Parathyroid adenoma (tissue), 2 donors: ENCODE measurements around the gene YIPF6.
"Not testable (repeated sequence)": the region's sequence is repeated elsewhere in the genome, so short reads cannot be mapped to it uniquely, and the experiment has no call there.

ENCODE experiments used
- H2AFZ ChIP-seq: fragments of 300-600 bp; sonication (generic); one replicate; pipeline ENCODE4 v1.7.0; 2017; ENCODE audit warnings: antibody characterized with exemption, mild to moderate bottlenecking
- H3K27ac ChIP-seq: fragments of 300-600 bp; sonication (generic); one replicate; pipeline ENCODE4 v1.7.0; 2017
- H3K27me3 ChIP-seq: fragments of 300-600 bp; sonication (generic); one replicate; pipeline ENCODE4 v1.7.0; 2017; ENCODE audit warnings: low read length; ENCODE audit not compliant: control insufficient read depth, insufficient read depth
- H3K36me3 ChIP-seq: fragments of 300-600 bp; sonication (generic); one replicate; pipeline ENCODE4 v1.7.0; 2017; ENCODE audit warnings: low read length; ENCODE audit not compliant: control insufficient read depth, insufficient read depth
- H3K4me1 ChIP-seq: fragments of 300-600 bp; sonication (generic); one replicate; pipeline ENCODE4 v1.7.0; 2017; ENCODE audit warnings: control low read depth
- H3K4me2 ChIP-seq: fragments of 300-600 bp; sonication (generic); one replicate; pipeline ENCODE4 v1.7.0; 2017; ENCODE audit warnings: low read length
- H3K4me3 ChIP-seq: fragments of 300-600 bp; sonication (generic); one replicate; pipeline ENCODE4 v1.7.0; 2017; ENCODE audit warnings: low read depth, low read length
- H3K79me2 ChIP-seq: fragments of 300-600 bp; sonication (generic); one replicate; pipeline ENCODE4 v1.7.0; 2017; ENCODE audit warnings: control low read depth
- H3K9ac ChIP-seq: fragments of 300-600 bp; sonication (generic); one replicate; pipeline ENCODE4 v1.7.0; 2017; ENCODE audit warnings: mild to moderate bottlenecking
- H3K9me3 ChIP-seq: fragments of 300-600 bp; sonication (generic); one replicate; pipeline ENCODE4 v1.7.0; 2017; ENCODE audit warnings: low read length; ENCODE audit not compliant: control insufficient read depth
- CTCF ChIP-seq: fragments of 300-600 bp; sonication (generic); IDR thresholded peaks from one replicate; pipeline ENCODE4 v1.7.0; 2017; ENCODE audit warnings: antibody characterized with exemption, mild to moderate bottlenecking
- donor health status: primary hyperparathyroidism.

The YIPF6 gene

GRCh38 chrX:68511255-68511654 is 12.4 kb downstream of the YIPF6 start:
- Histone ChIP-seq H3K79me2 (no peaks in the 10 kb centered on the region), H3K36me3 (no peaks in the 10 kb centered on the region), H2AFZ (no peak overlapping the region), H3K27ac (no peak overlapping the region), H3K9me3 (no peaks in the 10 kb centered on the region), H3K9ac (no peak overlapping the region), H3K4me2 (no peak overlapping the region), H3K4me1 (no peaks in the 10 kb centered on the region), H3K27me3 (no peaks in the 10 kb centered on the region), H3K4me3 (no peak overlapping the region)
- TF ChIP-seq CTCF: peak; percentile 76

GRCh38 chrX:68524680-68525079 is 25.8 kb downstream of the YIPF6 start:
- H3K9me3 ChIP-seq, H3K79me2 ChIP-seq, H3K4me3 ChIP-seq, H3K27ac ChIP-seq, H2AFZ ChIP-seq, H3K9ac ChIP-seq, H3K4me1 ChIP-seq, H3K27me3 ChIP-seq, H3K4me2 ChIP-seq, H3K36me3 ChIP-seq: not testable (repeated sequence)

GRCh38 chrX:68532831-68533533 is 34.1 kb downstream of the YIPF6 start:
- Histone ChIP-seq H3K9me3 (no peaks in the 10 kb centered on the region), H3K4me3 (no peak overlapping the region), H3K4me1 (no peaks in the 10 kb centered on the region), H3K79me2 (no peaks in the 10 kb centered on the region), H3K27ac (no peak overlapping the region), H3K9ac (no peak overlapping the region), H2AFZ (no peak overlapping the region), H3K4me2 (no peak overlapping the region), H3K36me3 (no peaks in the 10 kb centered on the region), H3K27me3 (no peaks in the 10 kb centered on the region)
- TF ChIP-seq CTCF: no peak

GRCh38 chrX:68533656-68534055 is 34.8 kb downstream of the YIPF6 start:
- no peaks in the 10 kb centered on the region for H3K9me3 ChIP-seq
- H3K27me3 ChIP-seq: no peaks in the 10 kb centered on the region
- H3K4me2 ChIP-seq: no peak overlapping the region
- H3K4me3 ChIP-seq: no peak overlapping the region
- no peaks in the 10 kb centered on the region for H3K36me3 ChIP-seq
- no peaks in the 10 kb centered on the region for H3K79me2 ChIP-seq
- TF ChIP-seq CTCF: no peak
- no peak overlapping the region for H3K27ac ChIP-seq
- no peaks in the 10 kb centered on the region for H3K4me1 ChIP-seq
- no peak overlapping the region for H2AFZ ChIP-seq
- H3K9ac ChIP-seq: no peak overlapping the region

GRCh38 chrX:68534691-68535090 is 35.8 kb downstream of the YIPF6 start:
- Histone ChIP-seq H3K79me2 (no peaks in the 10 kb centered on the region), H3K4me1 (no peaks in the 10 kb centered on the region), H3K9ac (no peak overlapping the region), H3K4me3 (no peak overlapping the region), H2AFZ (no peak overlapping the region), H3K4me2 (no peak overlapping the region), H3K27me3 (no peaks in the 10 kb centered on the region), H3K27ac (no peak overlapping the region), H3K9me3 (no peaks in the 10 kb centered on the region), H3K36me3 (no peaks in the 10 kb centered on the region)
- TF ChIP-seq CTCF: no peak
